OCI-LY1 (cell line): ENCODE measurements around the gene ATAD3A.

Experiments
- H2AFZ ChIP-seq: fragments of 200-600 bp; sonication (generic), shearing (Covaris generic); 2 replicates; pipeline ENCODE4 v1.6.0; 2014; ENCODE audit warnings: antibody characterized with exemption, mild to moderate bottlenecking, low read length
- H3F3A ChIP-seq: fragments of 200-600 bp; sonication (generic), shearing (Covaris generic); 2 replicates; pipeline ENCODE4 v1.6.0; 2014; ENCODE audit warnings: mild to moderate bottlenecking, antibody characterized with exemption, low read length, moderate library complexity; ENCODE audit not compliant: insufficient read depth
- H3K27ac ChIP-seq: fragments of 200-600 bp; sonication (generic); 2 replicates; pipeline ENCODE4 v1.5.1; 2014; ENCODE audit warnings: low read length, mixed run types, mild to moderate bottlenecking, low read depth; ENCODE audit not compliant: poor library complexity, severe bottlenecking
- H3K27me3 ChIP-seq: fragments of 200-600 bp; sonication (generic); 2 replicates; pipeline ENCODE4 v1.6.0; 2014; ENCODE audit warnings: antibody characterized with exemption, mild to moderate bottlenecking, low read length, moderate library complexity; ENCODE audit not compliant: insufficient read depth
- H3K36me3 ChIP-seq: fragments of 200-600 bp; sonication (generic); 2 replicates; pipeline ENCODE4 v1.6.1; 2014; ENCODE audit warnings: mild to moderate bottlenecking, antibody characterized with exemption, low read length, moderate library complexity, mixed read lengths; ENCODE audit not compliant: insufficient read depth
- H3K4me1 ChIP-seq: fragments of 200-600 bp; sonication (generic); 2 replicates; pipeline ENCODE4 v1.5.1; 2014; ENCODE audit warnings: mild to moderate bottlenecking, low read length, moderate library complexity; ENCODE audit not compliant: insufficient read depth, severe bottlenecking
- H3K4me2 ChIP-seq: fragments of 200-600 bp; sonication (generic), shearing (Covaris generic); 2 replicates; pipeline ENCODE4 v1.6.1; 2014; ENCODE audit warnings: low read length
- H3K4me3 ChIP-seq: fragments of 200-600 bp; sonication (generic); 2 replicates; pipeline ENCODE4 v1.5.1; 2014; ENCODE audit warnings: low read length, low read depth, mild to moderate bottlenecking, mixed read lengths; ENCODE audit not compliant: poor library complexity, severe bottlenecking
- H3K79me2 ChIP-seq: fragments of 200-600 bp; shearing (Covaris generic); 2 replicates; pipeline ENCODE4 v1.6.1; 2016; ENCODE audit warnings: mixed run types, low read length, mixed read lengths; ENCODE audit not compliant: insufficient read depth
- H3K9ac ChIP-seq: fragments of 200-600 bp; sonication (generic), shearing (Covaris generic); 2 replicates; pipeline ENCODE4 v1.6.1; 2014; ENCODE audit warnings: mild to moderate bottlenecking, low read length, mixed read lengths
- H3K9me2 ChIP-seq: fragments of 200-600 bp; sonication (generic), shearing (Covaris generic); 2 replicates; pipeline ENCODE4 v1.6.1; 2014; ENCODE audit warnings: low read depth, mild to moderate bottlenecking, low read length, mixed read lengths
- H3K9me3 ChIP-seq: fragments of 200-600 bp; shearing (Covaris generic); 2 replicates; pipeline ENCODE4 v1.6.1; 2014; ENCODE audit warnings: low read length, mixed read lengths
- H4K20me1 ChIP-seq: fragments of 200-600 bp; sonication (generic), shearing (Covaris generic); 2 replicates; pipeline ENCODE4 v1.6.0; 2016; ENCODE audit warnings: mild to moderate bottlenecking, low read length; ENCODE audit not compliant: insufficient read depth
- CTCF ChIP-seq: fragments of 200-600 bp; sonication (generic), shearing (Covaris generic); IDR thresholded peaks from 2 replicates; pipeline ENCODE4 v1.5.1; 2017; ENCODE audit warnings: mild to moderate bottlenecking, antibody characterized with exemption, low read length, moderate library complexity, mixed read lengths
- EZH2 ChIP-seq: fragments of 200-600 bp; sonication (generic), shearing (Covaris generic); IDR thresholded peaks from 2 replicates; pipeline ENCODE4 v1.8.0; 2017; ENCODE audit warnings: borderline replicate concordance, mixed run types, mild to moderate bottlenecking, antibody characterized with exemption, low read length, moderate library complexity, mixed read lengths

The ATAD3A gene

DNA sequence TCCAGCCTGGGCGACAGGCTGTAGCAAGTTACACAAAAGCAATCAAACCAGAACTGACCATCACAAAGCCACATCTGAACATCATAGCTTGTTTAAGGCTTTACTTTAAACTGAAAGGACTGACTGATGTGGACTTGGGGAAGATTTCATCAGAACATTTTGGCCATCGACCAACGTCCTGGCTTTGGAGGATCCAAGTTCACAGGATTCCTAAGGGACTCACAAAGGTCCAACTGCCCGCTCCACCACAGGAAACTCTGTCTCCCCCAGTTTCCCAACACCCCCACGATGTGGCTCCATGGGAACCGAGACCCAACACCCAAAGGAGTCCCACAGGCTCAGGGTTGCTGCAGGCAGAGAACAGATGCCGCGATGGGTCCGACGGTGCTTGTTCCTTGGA, 53.4 kb downstream of the ATAD3A start:
- Histone ChIP-seq H2AFZ (no peak overlapping the region), H3K27ac (no peak overlapping the region), H3K4me1 (peaks cover 5% of the 10 kb centered on the region), H3K9ac (no peak overlapping the region), H3K79me2 (peaks cover 49% of the 10 kb centered on the region), H3K27me3 (no peaks in the 10 kb centered on the region), H3K4me3 (no peak overlapping the region), H3K36me3 (peaks cover 73% of the 10 kb centered on the region), H3K9me3 (no peaks in the 10 kb centered on the region), H3F3A (no peaks in the 10 kb centered on the region), H4K20me1 (no peaks in the 10 kb centered on the region), H3K9me2 (no peaks in the 10 kb centered on the region), H3K4me2 (no peak overlapping the region)
- TF ChIP-seq EZH2 = no peak
- no peak for TF ChIP-seq CTCF

DNA sequence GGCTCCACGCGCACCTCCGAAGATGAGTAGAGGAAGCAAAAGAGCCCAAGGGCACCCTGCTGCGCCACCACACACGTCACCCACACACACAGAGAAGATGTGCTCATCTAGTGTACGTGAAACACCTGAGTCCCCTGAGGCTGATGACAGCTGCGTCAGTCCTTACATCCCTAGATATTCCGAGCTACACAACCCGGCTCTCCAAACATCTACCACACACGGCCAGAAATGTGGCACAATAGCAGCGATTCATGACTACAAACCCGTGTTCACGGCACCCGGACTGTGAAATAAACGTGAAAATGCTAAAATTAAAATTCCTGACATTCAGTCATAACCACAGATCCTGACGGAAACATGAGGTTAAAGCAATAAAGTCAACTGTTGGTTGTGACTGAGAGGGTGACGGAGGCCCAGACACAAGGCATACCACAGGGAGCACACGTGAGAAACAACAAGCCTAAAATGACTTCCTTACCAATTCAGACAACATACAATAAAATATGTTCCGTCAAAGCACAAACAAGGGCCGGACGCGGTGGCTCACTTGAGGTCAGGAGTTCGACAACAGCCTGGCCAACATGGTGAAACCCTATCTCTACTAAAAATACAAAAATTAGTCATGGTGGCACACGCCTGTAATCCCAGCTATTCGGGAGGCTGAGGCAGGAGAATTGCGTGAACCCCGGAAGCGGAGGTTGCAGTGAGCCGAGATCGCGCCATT, 55.4 kb downstream of the ATAD3A start:
- Histone ChIP-seq H3K27ac (no peak overlapping the region), H2AFZ (no peak overlapping the region), H4K20me1 (no peaks in the 10 kb centered on the region), H3K9me2 (no peaks in the 10 kb centered on the region), H3K4me1 (peaks cover 7% of the 10 kb centered on the region), H3F3A (no peaks in the 10 kb centered on the region), H3K4me2 (no peak overlapping the region), H3K36me3 (peaks cover 73% of the 10 kb centered on the region), H3K27me3 (no peaks in the 10 kb centered on the region), H3K9me3 (no peaks in the 10 kb centered on the region), H3K79me2 (peaks cover 69% of the 10 kb centered on the region), H3K4me3 (no peak overlapping the region), H3K9ac (no peak overlapping the region)
- TF ChIP-seq CTCF = no peak

DNA sequence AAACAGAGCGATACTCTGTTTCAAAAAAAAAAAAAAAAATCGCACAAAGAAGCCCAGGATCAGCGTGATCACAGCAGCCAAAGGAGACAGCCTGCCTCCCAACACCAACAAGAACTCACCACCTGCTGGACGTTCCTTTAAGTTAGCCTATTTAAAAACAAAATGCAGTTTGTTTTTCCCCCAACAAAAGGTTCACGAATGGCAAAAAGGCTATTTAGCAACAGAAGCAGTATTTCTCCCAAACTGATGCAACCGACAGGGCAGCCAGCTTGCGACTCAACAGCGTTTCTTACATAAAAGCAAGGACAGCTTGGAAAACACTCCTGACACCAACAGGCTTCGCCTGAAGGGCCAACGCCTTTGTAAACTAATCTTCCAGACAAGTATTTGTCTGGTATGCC, 55.9 kb downstream of the ATAD3A start:
- Histone ChIP-seq H3F3A (no peaks in the 10 kb centered on the region), H3K4me3 (no peak overlapping the region), H3K79me2 (peaks cover 74% of the 10 kb centered on the region), H3K9ac (no peak overlapping the region), H3K9me3 (no peaks in the 10 kb centered on the region), H3K9me2 (no peaks in the 10 kb centered on the region), H3K4me2 (no peak overlapping the region), H2AFZ (no peak overlapping the region), H4K20me1 (no peaks in the 10 kb centered on the region), H3K27ac (no peak overlapping the region), H3K4me1 (peaks cover 11% of the 10 kb centered on the region), H3K36me3 (peaks cover 72% of the 10 kb centered on the region), H3K27me3 (no peaks in the 10 kb centered on the region)
- TF ChIP-seq EZH2 (no peak), CTCF (no peak)
